Stimulated activated CD4-positive, alpha-beta T cell treated with anti-CD3 and anti-CD28 coated beads, Interleukin-4, amount 100 ng/mL, for 24 hours (primary cell): ENCODE data around the gene LCTL.

Experiments used
- DNase-seq: peaks from one replicate; pipeline ENCODE4 v3.0.0-alpha.2; 2020

The LCTL gene, protein sequence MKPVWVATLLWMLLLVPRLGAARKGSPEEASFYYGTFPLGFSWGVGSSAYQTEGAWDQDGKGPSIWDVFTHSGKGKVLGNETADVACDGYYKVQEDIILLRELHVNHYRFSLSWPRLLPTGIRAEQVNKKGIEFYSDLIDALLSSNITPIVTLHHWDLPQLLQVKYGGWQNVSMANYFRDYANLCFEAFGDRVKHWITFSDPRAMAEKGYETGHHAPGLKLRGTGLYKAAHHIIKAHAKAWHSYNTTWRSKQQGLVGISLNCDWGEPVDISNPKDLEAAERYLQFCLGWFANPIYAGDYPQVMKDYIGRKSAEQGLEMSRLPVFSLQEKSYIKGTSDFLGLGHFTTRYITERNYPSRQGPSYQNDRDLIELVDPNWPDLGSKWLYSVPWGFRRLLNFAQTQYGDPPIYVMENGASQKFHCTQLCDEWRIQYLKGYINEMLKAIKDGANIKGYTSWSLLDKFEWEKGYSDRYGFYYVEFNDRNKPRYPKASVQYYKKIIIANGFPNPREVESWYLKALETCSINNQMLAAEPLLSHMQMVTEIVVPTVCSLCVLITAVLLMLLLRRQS

DNA sequence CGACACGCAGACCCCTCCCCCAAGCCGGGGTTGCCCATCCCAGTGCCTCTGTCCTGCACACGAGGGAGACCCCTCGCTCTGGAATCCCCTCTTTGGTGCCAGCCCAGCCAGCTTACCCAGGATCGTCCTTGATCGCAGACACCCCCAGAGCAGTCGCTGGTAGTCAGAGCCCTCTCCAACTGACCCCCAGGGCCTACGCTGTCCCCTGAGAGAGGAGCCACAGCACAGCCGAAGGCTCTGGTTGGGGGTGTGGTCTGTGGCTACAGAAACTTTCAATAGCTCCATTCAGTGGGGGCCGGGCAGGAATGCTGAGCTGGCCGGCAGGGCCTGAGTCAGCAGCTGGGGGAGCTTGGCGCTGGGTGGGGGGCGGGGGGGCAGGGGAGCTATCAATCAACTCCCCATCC is at the start of gene LCTL:
TSS of gene LCTL (minus strand) at position 258 of the 404 bp plus-strand sequence. CDS start 633 bp downstream, outside the sequence.
- DNase-seq, result no peak

DNA sequence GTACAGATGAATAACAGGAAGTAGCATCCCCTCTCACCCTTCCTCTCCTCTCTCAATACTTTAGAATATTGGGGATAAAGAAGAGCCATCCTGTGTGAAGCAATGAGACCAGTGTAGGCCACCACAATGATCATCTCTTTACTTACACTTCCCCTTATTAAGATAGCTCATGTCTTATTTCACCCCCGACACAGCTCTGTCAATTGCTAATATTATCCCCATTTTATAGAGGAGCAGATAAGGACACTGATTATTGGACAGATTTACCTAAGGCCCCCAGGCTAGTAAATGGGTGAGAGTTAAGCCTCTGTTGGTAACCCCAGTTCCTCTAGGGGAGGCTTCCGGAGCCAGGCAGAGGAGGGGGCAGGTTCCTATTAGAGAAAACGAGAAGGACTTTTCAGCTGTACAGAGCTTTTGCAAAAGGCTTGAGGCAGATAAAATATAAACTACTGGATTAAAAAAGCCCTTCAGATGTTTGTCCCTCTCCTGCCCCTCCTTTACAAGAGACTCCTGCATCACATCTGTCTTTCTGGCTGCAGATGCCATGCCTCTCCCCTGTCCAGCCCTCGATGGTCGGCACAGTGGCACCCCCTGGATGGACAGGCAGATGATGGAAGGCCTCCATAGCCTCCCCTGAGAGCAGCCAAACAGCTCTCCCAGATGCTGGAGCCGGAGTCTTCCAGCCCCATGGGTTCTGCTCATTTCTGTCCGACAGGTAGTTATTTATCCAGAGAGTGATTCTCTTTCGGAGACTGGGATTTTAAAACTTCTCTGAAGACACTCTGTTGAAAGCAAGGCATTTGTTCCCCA is 49.4 kb upstream of the LCTL start:
- DNase-seq, result no peak

DNA sequence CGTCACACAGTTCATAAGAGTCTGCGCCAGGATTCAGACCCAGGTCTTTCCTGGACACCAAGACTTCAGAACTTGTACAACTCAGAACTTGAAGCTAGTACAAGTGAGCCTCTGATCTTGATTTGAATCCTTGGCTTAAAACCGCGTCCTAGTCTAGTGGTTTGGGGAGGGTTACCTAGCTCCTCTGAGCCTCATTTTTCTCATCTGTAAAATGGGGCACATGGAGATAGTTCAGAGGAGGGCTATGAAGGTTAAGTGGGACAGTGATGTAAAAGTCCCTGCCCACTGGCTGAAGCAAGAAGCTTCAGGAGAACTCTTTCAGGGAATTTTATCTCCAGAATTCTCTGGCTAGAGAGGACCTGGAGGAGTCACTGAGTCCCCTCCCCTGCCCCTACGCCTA is 48.7 kb upstream of the LCTL start:
- no peak for DNase-seq

DNA sequence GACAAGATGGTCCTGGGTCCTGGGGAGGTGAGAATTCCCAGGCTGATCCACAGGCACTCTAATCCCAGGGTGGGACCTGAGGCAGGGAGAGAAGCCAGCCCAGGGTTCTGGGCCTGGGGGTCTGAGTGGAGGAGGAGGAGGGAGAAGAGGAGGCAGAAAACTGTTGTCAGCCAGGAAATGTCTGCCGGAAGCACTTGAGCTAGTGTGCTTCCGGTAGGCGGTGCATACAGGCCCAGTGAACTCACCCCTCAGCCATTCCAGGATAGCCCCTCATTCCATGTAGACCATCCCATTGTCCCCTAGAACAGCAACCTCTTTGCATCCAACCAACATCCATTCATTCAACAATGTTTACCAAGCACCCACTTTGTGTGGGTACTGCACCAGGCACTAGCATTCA is 47.9 kb upstream of the LCTL start:
- no peak for DNase-seq

DNA sequence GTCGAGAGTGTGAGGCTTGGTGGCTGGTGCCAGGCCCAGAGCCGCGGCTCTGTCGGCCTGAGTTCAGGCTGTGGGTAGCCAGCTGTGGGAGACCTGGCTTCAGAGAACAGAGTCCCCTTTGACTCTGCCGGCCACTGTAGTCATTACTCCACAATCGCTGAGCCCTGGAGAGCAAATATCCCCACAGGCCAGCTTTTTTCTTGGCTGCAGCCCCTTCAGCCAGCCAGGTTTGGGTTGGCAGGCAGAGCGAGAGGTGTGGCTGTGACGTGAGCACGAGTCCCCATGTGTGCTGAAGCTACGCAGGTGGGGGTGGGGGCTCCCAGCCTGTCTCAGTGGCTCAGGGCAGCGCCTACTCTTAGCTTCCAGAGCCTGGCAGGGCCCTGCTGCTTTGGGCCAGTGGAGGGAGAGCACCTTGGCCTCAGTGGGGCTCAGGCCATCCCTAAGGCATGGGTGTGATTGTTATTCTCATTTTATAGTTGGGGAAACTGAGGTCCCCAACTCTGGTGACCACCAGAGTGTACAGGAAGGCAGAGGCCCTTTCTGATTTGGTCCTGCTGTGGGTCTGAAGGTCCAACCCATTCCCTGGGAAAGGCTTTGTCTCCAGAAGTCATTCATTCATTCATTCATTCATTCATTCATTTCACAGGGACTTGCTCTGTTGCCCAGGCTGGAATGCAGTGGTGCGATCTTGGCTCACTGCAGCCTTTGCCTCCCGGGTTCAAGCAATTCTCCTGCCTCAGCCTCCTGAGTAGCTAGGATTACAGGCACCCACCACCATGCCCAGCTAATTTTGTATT is 45.7 kb upstream of the LCTL start:
- DNase-seq, result no peak

DNA sequence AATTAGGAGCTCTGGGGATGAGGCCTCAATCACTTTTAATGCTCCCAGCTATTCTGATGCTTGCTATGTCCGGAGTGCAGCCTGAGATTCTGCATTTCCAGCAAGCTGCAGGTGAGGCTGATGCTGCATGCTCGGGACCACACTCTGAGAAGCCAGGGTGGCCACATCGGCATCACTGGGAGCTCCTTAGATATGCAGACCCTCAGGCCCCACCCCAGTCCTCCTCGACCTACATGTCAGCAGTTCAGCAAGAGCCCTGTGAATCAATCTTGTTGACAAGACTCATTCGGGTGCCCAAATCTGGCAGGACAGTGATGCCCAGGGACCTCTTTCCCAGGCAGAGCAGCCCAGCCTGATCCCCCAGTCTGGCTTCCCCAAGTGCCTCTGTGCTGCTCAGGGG is 44.1 kb upstream of the LCTL start:
- DNase-seq, result no peak

DNA sequence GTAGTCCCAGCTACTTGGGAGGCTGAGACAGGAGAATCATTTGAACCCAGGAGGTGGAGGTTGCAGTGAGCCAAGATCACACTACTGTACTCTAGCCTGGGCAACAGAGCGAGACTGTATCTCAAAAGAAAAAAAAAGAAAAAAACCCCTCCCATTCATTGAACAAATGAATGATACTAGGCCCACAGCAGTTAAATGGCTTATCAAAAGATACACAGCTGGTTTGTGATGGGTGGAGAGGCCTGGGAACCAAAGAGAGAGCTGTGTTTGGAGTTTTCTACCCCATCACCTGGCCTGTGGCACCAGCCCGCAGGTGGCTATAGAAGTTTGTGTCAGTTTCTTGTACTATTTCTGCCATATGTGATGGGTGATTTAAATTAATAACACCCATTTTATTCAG is 43.1 kb upstream of the LCTL start:
- DNase-seq, result no peak

DNA sequence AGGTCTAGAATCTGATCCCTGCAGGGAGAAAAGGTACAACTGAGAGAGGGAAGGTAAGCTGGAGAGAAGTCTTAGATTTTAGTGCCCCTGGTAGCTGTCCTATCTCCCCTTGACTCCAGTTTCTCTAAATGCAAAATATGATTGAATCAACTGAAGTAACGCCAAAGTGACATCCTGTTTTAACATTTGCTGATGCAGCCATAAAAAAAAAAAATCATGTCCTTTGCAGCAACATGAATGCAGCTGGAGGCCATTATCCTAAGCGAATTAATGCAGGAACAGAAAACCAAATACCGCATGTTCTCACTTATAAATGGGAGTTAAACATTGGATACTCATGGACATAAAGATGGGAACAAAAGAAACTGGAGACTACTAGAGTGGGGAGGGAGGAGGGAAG is 42.4 kb upstream of the LCTL start:
- no peak for DNase-seq

DNA sequence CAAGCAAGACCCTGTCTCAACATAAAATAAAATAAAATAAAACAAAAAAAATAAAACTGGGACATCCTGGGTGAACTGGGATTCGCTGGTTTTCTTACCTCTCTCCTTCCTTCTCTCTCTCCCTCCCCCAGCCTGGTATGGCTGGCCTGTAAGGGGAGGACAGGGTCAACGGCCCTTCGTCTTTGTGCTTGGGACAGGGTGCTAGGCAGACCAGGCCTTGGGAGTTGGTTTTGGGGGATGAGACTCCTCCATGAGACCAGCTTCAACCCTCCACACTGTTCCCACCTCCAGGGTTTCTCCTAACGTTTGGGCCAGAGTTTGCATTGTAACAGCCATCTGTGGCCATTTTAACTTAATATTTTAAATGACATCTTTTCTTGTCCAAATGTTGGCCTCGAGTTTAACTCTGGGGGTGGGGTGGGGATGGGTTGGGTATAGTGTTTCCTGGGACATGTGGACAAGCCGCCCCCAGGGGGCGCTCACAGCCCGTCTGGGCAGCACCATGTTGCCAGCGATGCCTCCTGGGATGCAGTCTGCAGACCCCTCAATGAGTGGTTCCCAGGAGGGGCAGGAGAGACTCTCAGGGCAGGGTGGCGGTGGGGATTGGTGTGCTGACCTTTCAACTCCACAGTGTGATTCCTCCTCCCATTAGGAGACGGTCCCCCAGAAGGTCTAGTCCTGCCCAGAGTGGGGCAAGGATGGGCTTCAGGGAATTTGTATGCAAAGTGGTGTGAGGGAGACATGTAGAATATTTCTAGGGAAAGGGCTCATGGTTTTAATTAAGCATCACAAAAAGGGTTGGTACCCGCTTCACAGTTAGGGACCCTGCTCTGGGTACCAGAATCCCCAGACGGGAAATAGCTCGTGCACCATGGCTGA is 37.7 kb upstream of the LCTL start:
- DNase-seq, result peak; percentile 56

DNA sequence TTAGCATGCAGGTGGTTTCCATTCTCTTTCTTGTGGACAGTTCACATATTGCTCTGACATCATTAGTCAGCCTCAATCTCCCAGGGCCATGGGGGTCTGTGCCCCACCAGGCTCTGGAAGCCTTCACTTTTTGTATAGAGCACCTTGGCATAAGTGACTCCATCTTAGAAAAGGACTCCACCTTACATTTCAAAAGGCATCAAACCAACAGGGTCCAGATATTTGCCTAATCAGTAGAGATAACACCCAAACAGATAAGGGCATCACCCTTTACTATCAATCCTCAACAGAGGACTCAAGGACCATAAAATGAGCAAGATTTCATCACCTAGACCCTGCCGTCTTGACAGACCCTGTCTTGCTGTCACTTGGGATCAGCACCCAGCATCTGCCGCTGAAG is 35.7 kb upstream of the LCTL start:
- no peak for DNase-seq

DNA sequence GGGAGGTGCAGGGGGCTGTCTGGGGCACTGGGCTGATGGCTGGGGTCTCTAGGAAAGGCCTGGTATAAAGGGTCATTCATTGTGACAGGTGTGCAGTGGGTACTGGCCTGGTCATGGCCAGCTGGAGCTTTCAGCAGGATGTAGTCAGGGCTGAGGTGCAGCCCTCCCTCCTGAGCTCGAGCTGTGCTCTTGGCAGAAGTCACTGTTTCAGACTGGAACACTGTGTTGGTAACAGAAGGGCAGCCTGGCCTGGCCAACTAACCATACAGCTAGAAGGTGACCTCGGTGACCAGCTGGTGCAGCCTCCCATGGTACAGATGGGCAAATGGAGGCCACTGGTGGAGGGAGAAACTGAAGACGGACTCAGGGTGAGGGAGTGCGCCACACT is 34.4 kb upstream of the LCTL start:
- DNase-seq, result no peak

DNA sequence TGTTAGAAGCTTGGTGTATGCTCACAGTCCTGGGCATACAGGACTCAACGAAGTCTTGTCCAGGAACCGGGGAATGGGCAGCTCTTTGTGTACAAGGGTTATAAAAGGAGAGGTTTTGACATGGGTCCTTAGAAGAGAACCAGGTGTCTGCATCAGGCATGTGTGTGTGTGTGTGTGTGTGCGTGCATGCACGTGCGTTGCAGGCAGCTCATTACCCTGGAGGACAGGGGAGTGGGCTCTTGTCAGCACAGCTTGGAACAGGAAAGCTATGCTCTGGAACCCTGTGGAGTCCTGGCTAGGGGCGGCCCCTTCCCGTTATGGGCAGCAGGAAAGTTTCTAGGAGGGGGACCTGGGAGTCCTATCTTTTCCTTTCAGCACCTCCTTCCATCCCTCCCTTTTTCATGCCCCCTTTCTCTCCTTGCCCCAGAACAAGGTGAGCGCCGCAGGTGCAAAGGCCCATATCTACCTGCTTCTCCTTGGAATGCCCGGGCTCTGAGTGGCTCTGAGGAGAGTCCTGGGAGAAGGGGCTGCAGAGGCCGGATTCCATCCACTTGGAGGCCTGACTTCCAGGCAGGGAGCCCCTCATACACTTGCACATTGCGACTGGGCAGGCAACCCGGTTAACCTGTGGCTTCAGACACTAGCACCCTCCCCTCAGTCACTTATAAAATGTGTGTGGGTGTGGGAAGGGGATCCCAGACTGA is 33.9 kb upstream of the LCTL start:
- no peak for DNase-seq

DNA sequence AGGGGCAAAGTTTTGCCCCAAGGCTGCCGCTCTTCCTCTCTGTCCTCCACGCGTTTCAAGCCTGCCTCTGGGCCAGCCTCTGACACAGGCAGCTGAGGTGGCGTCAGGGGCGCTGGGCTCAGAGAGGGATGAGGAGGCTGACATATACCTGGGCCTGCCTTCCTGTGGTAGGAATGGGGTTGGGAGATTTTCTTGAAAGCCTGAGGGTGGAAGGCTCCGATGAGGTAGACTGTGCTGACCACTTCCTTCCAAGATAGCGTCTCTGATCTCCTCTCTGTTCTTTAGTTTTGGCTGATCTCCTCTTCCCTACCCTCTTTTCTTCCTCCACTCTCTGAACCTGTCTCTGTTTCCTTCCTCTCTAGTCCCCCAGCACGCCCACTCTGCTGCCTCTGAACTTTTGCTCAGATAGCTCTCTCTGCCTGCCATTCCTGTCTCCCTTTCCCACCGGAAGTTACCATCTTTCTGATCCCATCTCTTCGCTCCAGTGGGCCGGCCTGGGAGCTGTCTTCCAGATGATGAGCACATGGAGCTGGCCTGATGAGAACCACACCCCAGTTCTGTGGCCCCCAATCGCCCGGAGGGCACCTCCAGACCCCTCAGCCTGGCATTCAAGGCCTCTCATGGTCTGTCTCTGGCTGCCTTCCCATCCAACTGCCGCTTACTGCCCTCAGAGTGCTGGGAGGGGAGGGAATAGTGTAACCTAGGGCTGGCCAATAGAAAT is 32.5 kb upstream of the LCTL start:
- no peak for DNase-seq

DNA sequence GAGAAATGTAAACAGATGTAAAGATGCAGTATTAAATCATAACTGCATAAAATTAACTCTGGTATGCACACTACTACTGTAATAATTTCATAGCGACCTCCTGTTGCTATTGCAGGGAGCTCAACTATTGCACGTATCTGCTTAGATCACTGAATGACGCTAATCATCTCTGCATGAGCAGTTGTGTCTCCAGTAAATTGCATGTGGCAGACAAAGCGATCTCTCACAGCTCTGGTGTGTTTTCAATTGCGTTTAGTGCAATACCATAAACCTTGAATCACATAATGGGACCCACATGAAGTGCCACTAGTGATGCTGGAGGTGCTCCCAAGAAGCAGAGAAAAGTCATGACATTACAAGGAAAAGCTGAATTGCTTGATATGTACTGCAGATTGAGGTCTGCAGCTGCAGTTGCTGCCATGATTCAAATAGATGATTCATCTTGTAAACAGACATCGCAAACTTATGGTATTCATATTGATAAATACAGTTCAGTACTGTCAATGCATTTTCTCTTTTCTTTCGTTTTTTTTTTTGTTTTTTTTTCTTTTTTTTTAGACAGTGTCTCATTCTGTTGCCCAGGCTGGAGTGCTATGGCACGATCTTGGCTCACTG is 30.2 kb upstream of the LCTL start:
- DNase-seq, result no peak

DNA sequence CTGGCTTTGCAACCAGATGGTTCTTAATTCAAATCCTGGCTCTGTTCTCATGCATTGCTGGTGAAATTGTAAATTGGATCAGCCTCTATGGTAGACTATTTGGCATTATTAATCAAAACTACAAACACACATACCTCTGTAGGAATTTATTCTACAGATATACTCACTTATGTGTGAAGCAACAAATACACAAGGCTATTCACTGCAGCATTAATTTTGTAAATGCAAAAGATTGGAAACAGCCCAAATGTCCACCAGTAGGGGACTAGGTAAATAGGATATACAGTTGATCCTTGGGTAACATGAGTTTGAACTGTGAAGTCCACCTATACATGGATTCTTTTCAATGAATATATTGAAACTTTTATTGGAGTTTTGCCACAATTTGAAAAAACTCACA is 29.5 kb upstream of the LCTL start:
- DNase-seq, result no peak

DNA sequence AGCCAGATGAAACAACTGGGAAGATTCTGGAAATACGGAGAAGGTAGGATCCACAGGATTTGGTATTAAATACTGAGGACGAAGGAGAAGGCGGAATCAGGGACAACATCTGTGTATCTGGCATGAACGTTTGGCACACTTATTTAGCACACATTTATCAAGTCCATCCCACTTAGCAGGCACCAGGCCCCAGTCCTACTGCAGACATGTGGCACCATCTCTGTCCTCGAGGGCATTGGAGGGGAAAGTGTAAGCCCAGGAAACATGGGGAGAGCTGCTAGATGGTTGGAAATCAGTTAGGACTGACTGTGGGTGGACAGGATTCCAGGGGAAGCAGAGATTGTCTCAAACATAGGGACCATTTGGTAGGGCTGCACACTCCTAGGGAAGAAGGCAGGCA is 29.0 kb upstream of the LCTL start:
- DNase-seq, result no peak

DNA sequence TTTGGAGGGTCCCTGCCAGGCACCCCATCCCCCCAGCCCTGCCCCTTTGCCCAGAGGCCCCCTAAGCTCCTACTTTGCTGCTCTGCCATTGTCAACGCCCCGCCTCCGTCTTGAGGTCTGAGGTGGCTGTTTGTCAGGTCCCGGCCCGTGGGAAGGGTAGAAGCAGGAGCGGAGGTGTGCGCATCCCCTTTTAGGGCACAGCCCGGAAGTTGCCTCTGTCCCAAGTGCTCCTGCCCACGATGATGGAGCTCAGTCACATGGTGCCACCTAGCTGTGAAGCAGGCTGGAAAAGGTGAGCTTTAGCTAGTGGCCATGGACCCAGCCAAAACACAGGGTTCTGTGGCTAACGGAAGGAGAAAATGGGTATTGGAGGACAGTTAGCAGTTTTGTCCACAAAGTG is 28.5 kb upstream of the LCTL start:
- no peak for DNase-seq

DNA sequence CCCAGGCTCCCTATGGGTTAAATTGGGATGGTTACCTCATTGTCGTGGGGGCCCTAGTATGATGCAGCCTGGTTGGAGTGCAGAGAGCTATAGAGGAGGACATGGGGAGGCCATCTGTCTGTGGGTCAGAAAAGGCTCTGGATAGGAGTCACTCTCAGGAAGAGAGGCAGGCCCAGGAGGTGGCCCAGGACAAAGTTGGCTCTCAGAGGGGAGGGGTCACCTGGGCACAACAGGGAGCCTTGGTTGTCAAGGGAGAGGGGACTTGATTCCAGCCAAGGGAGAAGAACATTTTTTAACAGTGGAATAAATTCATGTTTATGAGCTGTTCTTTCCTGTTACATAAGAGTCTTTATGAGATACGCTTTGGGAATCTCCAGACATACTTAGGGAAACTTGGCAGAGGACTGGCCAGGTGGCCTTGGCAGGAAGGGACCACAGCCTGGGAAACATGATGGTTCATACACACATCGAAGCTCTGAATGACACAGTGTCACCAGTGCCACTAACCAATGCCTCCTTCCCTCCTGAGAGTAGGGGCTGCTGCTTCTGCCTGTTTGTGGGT is 27.5 kb upstream of the LCTL start:
- DNase-seq, result no peak

DNA sequence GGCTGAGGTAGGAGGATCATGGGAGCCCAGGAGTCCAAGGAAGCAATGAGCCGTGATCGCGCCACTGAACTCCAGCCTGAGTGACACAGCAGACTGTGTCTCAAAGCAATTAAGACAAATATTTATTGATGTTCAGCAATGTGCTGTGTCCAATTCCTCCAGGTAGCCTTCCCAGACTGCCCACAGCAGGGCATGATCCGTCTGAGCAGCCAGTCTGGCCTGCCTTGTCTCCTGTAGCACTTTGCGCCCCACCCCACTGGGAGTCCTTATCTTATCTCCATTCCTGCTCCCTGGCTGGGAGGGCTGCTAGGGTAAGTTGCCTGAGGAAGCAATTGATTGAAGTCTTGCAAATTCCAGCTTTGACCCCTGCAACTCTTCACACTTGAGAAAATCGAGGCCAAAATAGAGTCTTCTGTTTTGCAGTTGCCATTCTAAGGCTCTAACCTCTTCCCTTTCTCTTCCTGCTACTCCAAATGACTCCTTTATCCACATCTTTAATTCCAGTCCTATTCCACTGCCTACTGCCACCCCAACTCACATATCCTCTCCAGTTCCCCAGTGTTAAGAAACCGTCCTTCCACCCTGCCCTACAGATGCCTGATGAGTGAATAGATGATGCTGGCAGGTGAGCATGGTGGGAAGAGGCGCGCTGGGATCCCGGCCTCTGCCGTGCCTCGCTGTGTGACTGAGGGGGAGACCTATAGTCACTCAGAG is 26.9 kb upstream of the LCTL start:
- no peak for DNase-seq
